ENCODE measurements around the gene KRT20.

Gene KRT20

GRCh38 chr17:40883626-40884334 is 1.3 kb downstream of the KRT20 start:
- no peak overlapping the region for H2AFZ ChIP-seq (ENCODE audit: low read depth, low read length)
- no peaks in the 10 kb centered on the region for H3K36me3 ChIP-seq (ENCODE audit: insufficient read depth, low read length)
- peaks cover 3% of the 10 kb centered on the region for H3K27me3 ChIP-seq (ENCODE audit: insufficient read depth, low read length)
- no peak overlapping the region for H3K4me3 ChIP-seq (ENCODE audit: low read length)
- H3K9me3 ChIP-seq (ENCODE audit: low read length), result no peaks in the 10 kb centered on the region
- no peaks in the 10 kb centered on the region for H3K4me1 ChIP-seq (ENCODE audit: insufficient read depth, low read length)

GRCh38 chr17:40883031-40883430 is 2.0 kb downstream of the KRT20 start:
- Histone ChIP-seq H3K36me3 (ENCODE audit: insufficient read depth, low read length) (no peaks in the 10 kb centered on the region), H3K9me3 (ENCODE audit: low read length) (no peaks in the 10 kb centered on the region), H2AFZ (ENCODE audit: low read depth, low read length) (no peak overlapping the region), H3K27me3 (ENCODE audit: insufficient read depth, low read length) (no peaks in the 10 kb centered on the region), H3K4me3 (ENCODE audit: low read length) (no peak overlapping the region), H3K4me1 (ENCODE audit: insufficient read depth, low read length) (no peaks in the 10 kb centered on the region)

GRCh38 chr17:40879026-40879425 is 6.0 kb downstream of the KRT20 start:
- Histone ChIP-seq H3K4me3 (ENCODE audit: low read length) (no peak overlapping the region), H3K4me1 (ENCODE audit: insufficient read depth, low read length) (no peaks in the 10 kb centered on the region), H3K36me3 (ENCODE audit: insufficient read depth, low read length) (no peaks in the 10 kb centered on the region), H3K27me3 (ENCODE audit: insufficient read depth, low read length) (no peaks in the 10 kb centered on the region), H2AFZ (ENCODE audit: low read depth, low read length) (no peak overlapping the region), H3K9me3 (ENCODE audit: low read length) (no peaks in the 10 kb centered on the region)

- Histone ChIP-seq H3K27me3 (ENCODE audit: insufficient read depth, low read length) (no peaks in the 10 kb centered on the region), H3K9me3 (ENCODE audit: low read length) (no peaks in the 10 kb centered on the region), H2AFZ (ENCODE audit: low read depth, low read length) (no peak overlapping the region), H3K4me1 (ENCODE audit: insufficient read depth, low read length) (no peaks in the 10 kb centered on the region), H3K4me3 (ENCODE audit: low read length) (no peak overlapping the region), H3K36me3 (ENCODE audit: insufficient read depth, low read length) (no peaks in the 10 kb centered on the region)
These were observed 7.0 kb downstream of the KRT20 start for GRCh38 chr17:40878044-40878443.

GRCh38 chr17:40873801-40874200 is 11.2 kb downstream of the KRT20 start:
- H2AFZ ChIP-seq (ENCODE audit: low read depth, low read length), result no peak overlapping the region
- H3K9me3 ChIP-seq (ENCODE audit: low read length), result no peaks in the 10 kb centered on the region
- H3K36me3 ChIP-seq (ENCODE audit: insufficient read depth, low read length), result no peaks in the 10 kb centered on the region
- H3K27me3 ChIP-seq (ENCODE audit: insufficient read depth, low read length), result peaks cover 4% of the 10 kb centered on the region
- no peaks in the 10 kb centered on the region for H3K4me1 ChIP-seq (ENCODE audit: insufficient read depth, low read length)
- no peak overlapping the region for H3K4me3 ChIP-seq (ENCODE audit: low read length)

GRCh38 chr17:40873255-40873654 is 11.8 kb downstream of the KRT20 start:
- no peak overlapping the region for H2AFZ ChIP-seq (ENCODE audit: low read depth, low read length)
- no peak overlapping the region for H3K4me3 ChIP-seq (ENCODE audit: low read length)
- no peaks in the 10 kb centered on the region for H3K4me1 ChIP-seq (ENCODE audit: insufficient read depth, low read length)
- no peaks in the 10 kb centered on the region for H3K36me3 ChIP-seq (ENCODE audit: insufficient read depth, low read length)
- peaks cover 4% of the 10 kb centered on the region for H3K27me3 ChIP-seq (ENCODE audit: insufficient read depth, low read length)
- H3K9me3 ChIP-seq (ENCODE audit: low read length), result no peaks in the 10 kb centered on the region

- H3K9me3 ChIP-seq (ENCODE audit: low read length), result no peaks in the 10 kb centered on the region
- H3K36me3 ChIP-seq (ENCODE audit: insufficient read depth, low read length), result no peaks in the 10 kb centered on the region
- no peak overlapping the region for H3K4me3 ChIP-seq (ENCODE audit: low read length)
- H2AFZ ChIP-seq (ENCODE audit: low read depth, low read length), result no peak overlapping the region
- no peaks in the 10 kb centered on the region for H3K4me1 ChIP-seq (ENCODE audit: insufficient read depth, low read length)
- peaks cover 4% of the 10 kb centered on the region for H3K27me3 ChIP-seq (ENCODE audit: insufficient read depth, low read length)
These were observed 12.6 kb downstream of the KRT20 start for GRCh38 chr17:40872416-40872815.

- Histone ChIP-seq H3K27me3 (ENCODE audit: insufficient read depth, low read length) (peaks cover 4% of the 10 kb centered on the region), H3K9me3 (ENCODE audit: low read length) (no peaks in the 10 kb centered on the region), H2AFZ (ENCODE audit: low read depth, low read length) (no peak overlapping the region), H3K4me1 (ENCODE audit: insufficient read depth, low read length) (no peaks in the 10 kb centered on the region), H3K4me3 (ENCODE audit: low read length) (no peak overlapping the region), H3K36me3 (ENCODE audit: insufficient read depth, low read length) (no peaks in the 10 kb centered on the region)
These were observed 13.7 kb downstream of the KRT20 start for GRCh38 chr17:40871316-40871715.

- no peaks in the 10 kb centered on the region for H3K4me1 ChIP-seq (ENCODE audit: insufficient read depth, low read length)
- H3K4me3 ChIP-seq (ENCODE audit: low read length), result no peak overlapping the region
- no peaks in the 10 kb centered on the region for H3K36me3 ChIP-seq (ENCODE audit: insufficient read depth, low read length)
These were observed 14.9 kb downstream of the KRT20 start for GRCh38 chr17:40870136-40870535.

GRCh38 chr17:40866838-40867237 is 18.2 kb downstream of the KRT20 start, which contains the start of gene KRT12:
Gene KRT12, minus strand, starts transcription at chr17:40867223. Its CDS starts 37 bp downstream, at chr17:40867186.
- Histone ChIP-seq H2AFZ (ENCODE audit: low read depth, low read length) (no peak within 1 kb of the TSS), H3K36me3 (ENCODE audit: insufficient read depth, low read length) (no peaks in the 10 kb centered on the region), H3K4me1 (ENCODE audit: insufficient read depth, low read length) (no peaks in the 10 kb centered on the region), H3K27me3 (ENCODE audit: insufficient read depth, low read length) (peaks cover 6% of the 10 kb centered on the region), H3K4me3 (ENCODE audit: low read length) (no peak within 1 kb of the TSS), H3K9me3 (ENCODE audit: low read length) (no peaks in the 10 kb centered on the region)

More at GRCh38 chr17:40870136-40870535, 14.9 kb downstream of the KRT20 start:
- H2AFZ ChIP-seq (ENCODE audit: low read depth, low read length), result no peak overlapping the region
- peaks cover 6% of the 10 kb centered on the region for H3K27me3 ChIP-seq (ENCODE audit: insufficient read depth, low read length)
- H3K9me3 ChIP-seq (ENCODE audit: low read length), result no peaks in the 10 kb centered on the region

GRCh38 chr17:40864661-40865390 is 20.2 kb downstream of the KRT20 start:
- no peaks in the 10 kb centered on the region for H3K9me3 ChIP-seq (ENCODE audit: low read length)
- H3K4me1 ChIP-seq (ENCODE audit: insufficient read depth, low read length), result no peaks in the 10 kb centered on the region
- H2AFZ ChIP-seq (ENCODE audit: low read depth, low read length), result no peak overlapping the region
- peaks cover 8% of the 10 kb centered on the region for H3K27me3 ChIP-seq (ENCODE audit: insufficient read depth, low read length)
- H3K4me3 ChIP-seq (ENCODE audit: low read length), result no peak overlapping the region
- no peaks in the 10 kb centered on the region for H3K36me3 ChIP-seq (ENCODE audit: insufficient read depth, low read length)

- Histone ChIP-seq H3K4me3 (ENCODE audit: low read length) (no peak overlapping the region), H3K4me1 (ENCODE audit: insufficient read depth, low read length) (no peaks in the 10 kb centered on the region), H3K27me3 (ENCODE audit: insufficient read depth, low read length) (peaks cover 8% of the 10 kb centered on the region), H3K36me3 (ENCODE audit: insufficient read depth, low read length) (no peaks in the 10 kb centered on the region), H3K9me3 (ENCODE audit: low read length) (no peaks in the 10 kb centered on the region), H2AFZ (ENCODE audit: low read depth, low read length) (no peak overlapping the region)
These were observed 21.9 kb downstream of the KRT20 start for GRCh38 chr17:40862985-40863733.

- Histone ChIP-seq H2AFZ (ENCODE audit: low read depth, low read length) (no peak overlapping the region), H3K4me3 (ENCODE audit: low read length) (no peak overlapping the region), H3K27me3 (ENCODE audit: insufficient read depth, low read length) (peaks cover 5% of the 10 kb centered on the region), H3K4me1 (ENCODE audit: insufficient read depth, low read length) (no peaks in the 10 kb centered on the region), H3K9me3 (ENCODE audit: low read length) (no peaks in the 10 kb centered on the region), H3K36me3 (ENCODE audit: insufficient read depth, low read length) (no peaks in the 10 kb centered on the region)
These were observed 25.5 kb downstream of the KRT20 start for GRCh38 chr17:40859536-40859935.

Data from neuron (in vitro differentiated cells).